B cell (primary cell): ENCODE data around the gene SIAH3. TPM values are rescaled to one million over a fixed set of nuclear protein-coding genes. Genes with fewer than 3 reads are reported as not detected.
A peak's percentile ranks its signal among the peaks of the same experiment; 100 is the strongest.

Experiments
- ATAC-seq: fragments of 200-7000 bp; cut with Tn5 transposase; one replicate; pipeline ENCODE4 v1.10.0; 2021; ENCODE audit warnings: low read depth, mild to moderate bottlenecking, moderate number of reproducible peaks, moderate library complexity
- CTCF ChIA-PET: fragments of 350-600 bp; sonication (Branson Sonifier 250); formaldehyde crosslinking; loops from one replicate; lab custom pipeline; 2021; ENCODE audit warnings: antibody characterized with exemption, inconsistent platforms; lab: Charles Lee
- POLR2A ChIA-PET: fragments of 350-600 bp; sonication (Branson Sonifier 250); formaldehyde crosslinking; loops from one replicate; lab custom pipeline; 2021; ENCODE audit warnings: antibody characterized with exemption; lab: Charles Lee
- DNase-seq: peaks from one replicate; pipeline ENCODE4 v3.0.0; 2013
- H2AFZ ChIP-seq: 2 replicates; pipeline ENCODE4 v1.6.1; 2012; ENCODE audit warnings: mild to moderate bottlenecking, low read depth, low read length; ENCODE audit not compliant: insufficient read depth, poor library complexity, severe bottlenecking
- H3K27ac ChIP-seq, 2 donors: 1 replicate in 1 of 2; 2 replicates in 1 of 2; pipeline ENCODE4 v1.5.1; 2012 to 2013; ENCODE audit warnings: low read length in 2 of 2, mild to moderate bottlenecking in 2 of 2, moderate library complexity in 1 of 2
- H3K27me3 ChIP-seq, 4 experiments: fragments of 200-600 bp in 1 of 4; sonication (generic) in 1 of 4; replicated peaks in 1 of 4; 1 replicate in 2 of 4; 2 replicates in 2 of 4; pipeline versions ENCODE4 v1.6.1 to v1.7.0; 2013 to 2016; ENCODE audit warnings: low read length in 3 of 4, mild to moderate bottlenecking in 2 of 4, mixed read lengths in 1 of 4, moderate library complexity in 1 of 4; ENCODE audit not compliant: insufficient read depth in 4 of 4, control insufficient read depth in 3 of 4; ENCODE audit errors: control extremely low read depth in 1 of 4
- H3K36me3 ChIP-seq, 2 experiments: replicated peaks in 1 of 2; 1 replicate in 1 of 2; 2 replicates in 1 of 2; pipeline versions ENCODE4 v1.6.1 to v1.7.1; 2013; ENCODE audit warnings: low read length in 1 of 2; ENCODE audit not compliant: insufficient read depth in 2 of 2, control insufficient read depth in 1 of 2; ENCODE audit errors: control extremely low read depth in 1 of 2, extremely low read depth in 1 of 2
- H3K4me1 ChIP-seq, 2 donors: fragments of 200-600 bp in 1 of 2; sonication (generic) in 1 of 2; 1 replicate in 1 of 2; 2 replicates in 1 of 2; pipeline versions ENCODE4 v1.5.1 to v1.6.1; 2013 to 2017; ENCODE audit warnings: low read length in 2 of 2; ENCODE audit not compliant: control insufficient read depth in 2 of 2, insufficient read depth in 2 of 2
- H3K4me2 ChIP-seq: replicated peaks from 2 replicates; pipeline ENCODE3; 2012; ENCODE audit warnings: mild to moderate bottlenecking, low read depth, low read length; ENCODE audit not compliant: poor library complexity, severe bottlenecking
- H3K4me3 ChIP-seq, 5 experiments: fragments of 200-600 bp in 1 of 5; sonication (generic) in 1 of 5; 1 replicate in 3 of 5; 2 replicates in 2 of 5; pipeline versions ENCODE4 v1.5.1 to v1.7.0; 2011 to 2016; ENCODE audit warnings: low read length in 4 of 5, mild to moderate bottlenecking in 4 of 5, low read depth in 2 of 5, control low read depth in 1 of 5, moderate library complexity in 1 of 5; ENCODE audit not compliant: insufficient read depth in 1 of 5; ENCODE audit errors: control extremely low read depth in 1 of 5, extremely low read depth in 1 of 5
- H3K79me2 ChIP-seq: fragments of 200-600 bp; sonication (generic); one replicate; pipeline ENCODE4 v1.6.0; 2016; ENCODE audit warnings: low read length; ENCODE audit not compliant: control insufficient read depth, insufficient read depth
- H3K9ac ChIP-seq: fragments of 200-600 bp; sonication (generic); 2 replicates; pipeline ENCODE4 v1.6.1; 2017; ENCODE audit warnings: mild to moderate bottlenecking, low read length, moderate library complexity
- H3K9me3 ChIP-seq, 3 donors: one replicate each; pipeline versions ENCODE4 v1.6.1 to v1.7.1; 2013; ENCODE audit warnings: low read length in 2 of 3; ENCODE audit not compliant: control insufficient read depth in 2 of 3, insufficient read depth in 1 of 3; ENCODE audit errors: control extremely low read depth in 1 of 3
- H4K20me1 ChIP-seq: 2 replicates; pipeline ENCODE4 v1.6.0; 2012; ENCODE audit warnings: mild to moderate bottlenecking, low read length; ENCODE audit not compliant: insufficient read depth, control insufficient read depth, poor library complexity, severe bottlenecking
- H3K27ac Mint-ChIP-seq: one replicate; pipeline ENCODE4 v1.8.0; 2021; ENCODE audit warnings: mixed read lengths
- H3K27me3 Mint-ChIP-seq: one replicate; pipeline ENCODE4 v1.8.0; 2021; ENCODE audit warnings: mixed read lengths
- H3K4me1 Mint-ChIP-seq: one replicate; pipeline ENCODE4 v1.8.0; 2021; ENCODE audit warnings: mixed read lengths
- H3K4me3 Mint-ChIP-seq: one replicate; pipeline ENCODE4 v1.8.0; 2021; ENCODE audit warnings: mixed read lengths
- H3K9me3 Mint-ChIP-seq: one replicate; pipeline ENCODE4 v1.8.0; 2022; ENCODE audit warnings: mixed read lengths; ENCODE audit not compliant: insufficient read depth
- EZH2 ChIP-seq: IDR thresholded peaks from 2 replicates; pipeline ENCODE4 v1.6.1; 2012; ENCODE audit warnings: borderline replicate concordance, low read depth, mild to moderate bottlenecking, moderate library complexity, low read length; ENCODE audit not compliant: insufficient read depth, poor library complexity, severe bottlenecking
- WGBS: methylation state at CpG from one replicate; pipeline ENCODE4 v1.1.5; 2013; ENCODE audit warnings: missing lambda C conversion rate; ENCODE audit not compliant: insufficient coverage; 5-methylcytosine and 5-hydroxymethylcytosine counted together
- intact Hi-C: fragments of 100-400 bp; cut with micrococcal nuclease; formaldehyde crosslinking; loops from one replicate; pipeline ENCODE4 v1.10.0; 2022
- polyA plus RNA-seq: library from polyadenylated mRNA; depleted of rRNA; stranded (reverse); fragments of >200 nt; gene quantifications from 2 replicates; pipeline ENCODE4 v1.2.3, GENCODE V29; 2012
- total RNA-seq, 2 donors: library from RNA; stranded (reverse); fragments of 120-200 nt in 1 of 2; gene quantifications; 1 replicate in 1 of 2; 2 replicates in 1 of 2; pipeline versions ENCODE4 v1.2.3 to v1.2.4, GENCODE V29; 2013 to 2022
- TF ChIP-seq, protein P1 (sequence below): fragments of 200-600 bp; IDR thresholded peaks from one replicate; pipeline ENCODE4 v1.8.0; 2022; ENCODE audit warnings: antibody characterized with exemption, mild to moderate bottlenecking

SIAH3 gene
- total and polyA plus RNA-seq, 2 donors (not counting 1 experiment from before 2014, with no cell fraction given): not detected

DNA sequence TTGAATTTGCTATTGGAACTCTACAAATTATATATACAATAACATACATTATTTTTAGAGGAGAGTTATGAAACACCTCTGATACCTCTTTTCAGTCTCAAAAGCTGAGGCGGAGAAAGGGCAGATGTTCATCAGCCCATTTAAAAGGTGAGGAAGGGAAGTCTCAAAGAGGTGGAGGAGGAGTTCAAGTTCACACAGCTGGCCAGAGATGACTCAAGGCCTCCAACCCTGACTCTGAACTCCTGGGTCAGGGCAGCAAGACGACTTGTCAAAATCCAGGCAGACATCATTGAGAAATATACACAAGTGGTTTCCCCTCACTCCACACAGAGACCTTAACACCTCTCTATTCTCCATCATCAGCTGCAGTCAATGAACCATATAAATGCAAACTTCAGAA is 2.1 kb downstream of the SIAH3 start:
- TF ChIP-seq EZH2: no peak
- TF ChIP-seq, protein P1, sequence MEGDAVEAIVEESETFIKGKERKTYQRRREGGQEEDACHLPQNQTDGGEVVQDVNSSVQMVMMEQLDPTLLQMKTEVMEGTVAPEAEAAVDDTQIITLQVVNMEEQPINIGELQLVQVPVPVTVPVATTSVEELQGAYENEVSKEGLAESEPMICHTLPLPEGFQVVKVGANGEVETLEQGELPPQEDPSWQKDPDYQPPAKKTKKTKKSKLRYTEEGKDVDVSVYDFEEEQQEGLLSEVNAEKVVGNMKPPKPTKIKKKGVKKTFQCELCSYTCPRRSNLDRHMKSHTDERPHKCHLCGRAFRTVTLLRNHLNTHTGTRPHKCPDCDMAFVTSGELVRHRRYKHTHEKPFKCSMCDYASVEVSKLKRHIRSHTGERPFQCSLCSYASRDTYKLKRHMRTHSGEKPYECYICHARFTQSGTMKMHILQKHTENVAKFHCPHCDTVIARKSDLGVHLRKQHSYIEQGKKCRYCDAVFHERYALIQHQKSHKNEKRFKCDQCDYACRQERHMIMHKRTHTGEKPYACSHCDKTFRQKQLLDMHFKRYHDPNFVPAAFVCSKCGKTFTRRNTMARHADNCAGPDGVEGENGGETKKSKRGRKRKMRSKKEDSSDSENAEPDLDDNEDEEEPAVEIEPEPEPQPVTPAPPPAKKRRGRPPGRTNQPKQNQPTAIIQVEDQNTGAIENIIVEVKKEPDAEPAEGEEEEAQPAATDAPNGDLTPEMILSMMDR: no peak
- peaks cover 0 to 45% (median 18%) of the 10 kb centered on the region in 4 experiments for H3K27me3 ChIP-seq
- DNase-seq (no peak), ATAC-seq (no peak)
- intact Hi-C loops: no loop called here
- H3K9me3 ChIP-seq: no peaks in the 10 kb centered on the region
- no peak overlapping the region for H3K27ac ChIP-seq
- no peak overlapping the region for H3K9ac ChIP-seq
- Mint-ChIP-seq H3K4me1 (peaks cover 29% of the 10 kb centered on the region), H3K27ac (no peak overlapping the region), H3K4me3 (no peak overlapping the region), H3K27me3 (peaks cover 66% of the 10 kb centered on the region), H3K9me3 (no peaks in the 10 kb centered on the region)
- WGBS: 63% methylated on average over 2 of the region's 2 CpGs
- no peaks in the 10 kb centered on the region for H4K20me1 ChIP-seq
- H3K4me1 ChIP-seq: peaks cover 30 to 32% of the 10 kb centered on the region in 2 donors
- no peaks in the 10 kb centered on the region for H3K79me2 ChIP-seq
- POLR2A ChIA-PET: no interaction called here
- no peak overlapping the region for H3K4me3 ChIP-seq
- no peak overlapping the region for H2AFZ ChIP-seq
- H3K36me3 ChIP-seq: no peaks in the 10 kb centered on the region
- CTCF ChIA-PET: no interaction called here
- H3K4me2 ChIP-seq: no peak overlapping the region

GRCh38 chr13:45847554-45848224 is 3.9 kb downstream of the SIAH3 start:
- 12% methylated on average over 9 of the region's 13 CpGs for WGBS
- Histone ChIP-seq H2AFZ (no peak overlapping the region), H4K20me1 (no peaks in the 10 kb centered on the region), H3K4me2 (peak overlapping the region; percentile 19), H3K36me3 (no peaks in the 10 kb centered on the region), H3K27ac (no peak overlapping the region), H3K9me3 (no peaks in the 10 kb centered on the region), H3K27me3 (peaks cover 0 to 43% (median 14%) of the 10 kb centered on the region in 4 experiments), H3K79me2 (no peaks in the 10 kb centered on the region), H3K9ac (no peak overlapping the region), H3K4me3 (peak overlapping the region in 1 of 5 experiments; percentile 5), H3K4me1 (peaks cover 30 to 32% of the 10 kb centered on the region in 2 donors)
- ChIA-PET CTCF (no interaction called here), POLR2A (no interaction called here)
- H3K4me3 Mint-ChIP-seq: peak overlapping the region; percentile 52
- no peaks in the 10 kb centered on the region for H3K9me3 Mint-ChIP-seq
- no peak for ATAC-seq
- no peak for TF ChIP-seq EZH2
- TF ChIP-seq, protein P1: no peak
- no peak overlapping the region for H3K27ac Mint-ChIP-seq
- intact Hi-C loops: no loop called here
- H3K4me1 Mint-ChIP-seq: peaks cover 29% of the 10 kb centered on the region
- peak; percentile 22 for DNase-seq
- peaks cover 59% of the 10 kb centered on the region for H3K27me3 Mint-ChIP-seq
